ENCODE data around the gene SLCO3A1.

Gene SLCO3A1

DNA sequence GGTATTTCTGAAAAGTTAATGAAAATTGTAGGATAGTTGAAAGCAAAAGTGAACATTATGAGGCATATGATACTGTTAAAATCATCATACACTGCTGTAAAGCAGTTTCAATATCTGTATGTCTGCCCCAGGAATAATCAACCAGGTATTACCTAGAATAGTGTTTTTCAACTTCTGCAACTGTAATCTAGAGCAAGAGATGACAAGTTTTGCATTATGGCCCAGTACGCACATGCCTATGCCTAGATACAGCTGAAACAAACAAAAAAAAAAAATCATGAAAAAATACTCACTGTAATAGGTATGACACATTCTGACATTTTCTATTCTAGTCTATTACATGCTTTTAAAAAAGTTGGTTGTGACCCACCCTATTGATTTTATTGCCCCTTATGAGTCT lies 299.5 kb downstream of the SLCO3A1 start:
- TF ChIP-seq, protein P1, sequence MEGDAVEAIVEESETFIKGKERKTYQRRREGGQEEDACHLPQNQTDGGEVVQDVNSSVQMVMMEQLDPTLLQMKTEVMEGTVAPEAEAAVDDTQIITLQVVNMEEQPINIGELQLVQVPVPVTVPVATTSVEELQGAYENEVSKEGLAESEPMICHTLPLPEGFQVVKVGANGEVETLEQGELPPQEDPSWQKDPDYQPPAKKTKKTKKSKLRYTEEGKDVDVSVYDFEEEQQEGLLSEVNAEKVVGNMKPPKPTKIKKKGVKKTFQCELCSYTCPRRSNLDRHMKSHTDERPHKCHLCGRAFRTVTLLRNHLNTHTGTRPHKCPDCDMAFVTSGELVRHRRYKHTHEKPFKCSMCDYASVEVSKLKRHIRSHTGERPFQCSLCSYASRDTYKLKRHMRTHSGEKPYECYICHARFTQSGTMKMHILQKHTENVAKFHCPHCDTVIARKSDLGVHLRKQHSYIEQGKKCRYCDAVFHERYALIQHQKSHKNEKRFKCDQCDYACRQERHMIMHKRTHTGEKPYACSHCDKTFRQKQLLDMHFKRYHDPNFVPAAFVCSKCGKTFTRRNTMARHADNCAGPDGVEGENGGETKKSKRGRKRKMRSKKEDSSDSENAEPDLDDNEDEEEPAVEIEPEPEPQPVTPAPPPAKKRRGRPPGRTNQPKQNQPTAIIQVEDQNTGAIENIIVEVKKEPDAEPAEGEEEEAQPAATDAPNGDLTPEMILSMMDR (IDR thresholded peaks at IDR 0.05; ENCODE audit: low read depth, low read length): no peak
- H3K4me3 ChIP-seq (ENCODE audit: low read depth, low read length): no peak overlapping the region

DNA sequence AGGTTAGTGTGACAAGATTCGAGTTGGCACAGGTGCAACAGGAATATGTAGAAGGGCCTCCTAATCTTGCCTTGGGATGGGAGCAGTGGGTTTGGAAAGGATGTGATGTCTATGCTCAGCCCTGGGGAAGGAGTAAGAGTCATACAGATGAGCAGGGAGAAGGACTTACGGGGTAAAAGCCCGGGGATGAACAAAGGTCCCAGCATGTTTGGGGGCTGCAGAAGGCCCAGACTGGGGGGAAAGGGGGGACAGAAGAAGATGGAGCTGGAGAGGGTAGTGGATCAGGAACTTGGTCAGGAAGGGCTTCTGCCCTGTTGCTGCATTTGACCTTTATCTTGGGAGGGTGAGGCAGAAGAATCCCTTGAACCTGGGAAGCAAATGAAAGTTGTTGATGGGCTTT lies 300.1 kb downstream of the SLCO3A1 start:
- H3K4me3 ChIP-seq (ENCODE audit: low read depth, low read length): no peak overlapping the region
- TF ChIP-seq, protein P1 (IDR thresholded peaks at IDR 0.05; ENCODE audit: low read depth, low read length): no peak

DNA sequence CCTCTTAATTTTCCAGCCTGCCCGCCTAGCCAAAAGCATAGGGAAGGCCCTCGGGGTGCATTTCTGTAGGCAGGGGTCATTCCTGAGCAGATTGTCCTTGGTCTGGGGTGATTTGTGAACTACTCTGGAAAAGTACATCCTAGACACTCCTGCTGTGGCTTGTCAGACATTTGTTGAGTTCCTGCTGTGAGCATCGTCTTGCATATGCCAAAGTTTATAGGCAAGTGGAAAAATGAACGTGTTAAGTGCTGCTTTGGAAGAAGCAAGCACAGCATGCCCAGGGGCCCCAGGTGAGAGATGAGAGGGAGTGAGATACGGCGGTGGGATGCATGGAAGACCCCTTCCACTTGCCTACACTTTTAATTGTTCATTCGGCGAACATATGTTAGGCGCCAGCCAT lies 302.4 kb downstream of the SLCO3A1 start:
- TF ChIP-seq, protein P1 (IDR thresholded peaks at IDR 0.05; ENCODE audit: low read depth, low read length): no peak
- H3K4me3 ChIP-seq (ENCODE audit: low read depth, low read length): no peak overlapping the region

DNA sequence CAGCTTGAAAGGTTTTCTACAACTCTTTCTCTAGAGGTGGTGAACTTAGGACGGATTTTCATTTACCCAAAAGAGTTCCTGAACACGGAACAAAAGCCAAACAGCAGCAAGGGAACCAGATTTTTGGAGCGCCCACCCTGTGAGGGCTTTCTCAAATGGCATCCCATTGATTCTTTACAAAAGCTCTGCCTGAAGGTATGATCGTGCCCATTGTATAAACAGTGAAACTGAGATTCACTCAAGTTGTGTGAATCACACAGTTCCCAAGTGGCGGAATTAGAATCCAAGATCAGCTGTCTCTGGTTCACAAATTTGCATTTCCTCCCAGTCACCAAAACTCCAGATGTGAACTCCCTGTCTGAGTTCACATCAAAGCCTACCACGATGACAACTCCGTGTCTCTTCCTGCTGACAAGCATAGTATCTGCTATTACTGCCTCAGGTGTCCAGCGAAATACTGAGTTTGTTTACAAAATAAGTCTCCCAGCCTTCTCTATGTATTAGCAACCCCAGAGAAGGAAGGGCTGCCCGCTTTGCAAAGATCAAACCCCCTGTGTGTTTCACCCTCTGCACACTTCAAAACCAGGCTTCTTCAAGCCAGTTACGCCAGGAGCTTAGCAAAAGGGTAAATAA lies 304.3 kb downstream of the SLCO3A1 start:
- H3K4me3 ChIP-seq (ENCODE audit: low read depth, low read length): no peak overlapping the region

DNA sequence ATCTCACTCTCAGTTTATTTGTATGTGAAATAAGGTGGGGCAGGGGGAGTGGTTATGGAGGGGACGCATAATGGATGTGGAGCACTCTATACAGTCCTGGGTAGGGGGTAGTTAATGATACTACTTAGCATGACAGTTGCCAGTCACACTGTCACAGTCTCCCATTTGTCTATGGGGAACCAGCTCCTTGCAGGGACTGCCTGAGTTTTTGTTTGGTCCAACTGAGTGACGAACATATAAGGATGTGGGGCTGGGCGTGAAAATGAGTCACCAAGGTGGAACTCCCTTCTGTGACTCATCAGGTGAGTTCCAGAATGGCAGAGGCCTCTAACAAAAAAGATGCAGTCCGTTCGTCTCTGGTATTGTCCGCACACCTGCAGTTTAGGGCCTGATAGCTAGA lies 304.9 kb downstream of the SLCO3A1 start:
- H3K4me3 ChIP-seq (ENCODE audit: low read depth, low read length): no peak overlapping the region
- TF ChIP-seq, protein P1 (IDR thresholded peaks at IDR 0.05; ENCODE audit: low read depth, low read length): no peak

More for the DNA sequence above, 304.3 kb downstream of the SLCO3A1 start:
- TF ChIP-seq, protein P1 (IDR thresholded peaks at IDR 0.05; ENCODE audit: low read depth, low read length): no peak

DNA sequence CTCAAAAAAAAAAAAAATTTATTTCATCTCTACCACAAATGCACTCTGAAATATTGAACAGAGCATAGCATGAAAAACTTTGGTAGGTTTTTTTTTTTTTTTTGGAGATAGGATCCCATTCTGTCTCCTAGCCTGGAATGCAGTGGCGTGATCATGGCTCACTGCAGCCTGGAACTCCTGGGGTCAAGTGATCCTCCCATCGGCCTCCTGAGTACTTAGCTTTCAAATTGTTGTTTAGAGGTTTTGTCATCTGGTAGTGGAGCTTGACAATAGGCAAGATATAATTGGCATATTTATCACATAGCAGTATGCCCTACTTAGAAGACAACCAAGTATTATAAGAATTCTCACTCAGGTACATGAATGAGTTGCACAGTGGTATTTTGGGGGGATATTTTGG lies 306.0 kb downstream of the SLCO3A1 start:
- TF ChIP-seq, protein P1 (IDR thresholded peaks at IDR 0.05; ENCODE audit: low read depth, low read length): no peak
- no peak overlapping the region for H3K4me3 ChIP-seq (ENCODE audit: low read depth, low read length)

DNA sequence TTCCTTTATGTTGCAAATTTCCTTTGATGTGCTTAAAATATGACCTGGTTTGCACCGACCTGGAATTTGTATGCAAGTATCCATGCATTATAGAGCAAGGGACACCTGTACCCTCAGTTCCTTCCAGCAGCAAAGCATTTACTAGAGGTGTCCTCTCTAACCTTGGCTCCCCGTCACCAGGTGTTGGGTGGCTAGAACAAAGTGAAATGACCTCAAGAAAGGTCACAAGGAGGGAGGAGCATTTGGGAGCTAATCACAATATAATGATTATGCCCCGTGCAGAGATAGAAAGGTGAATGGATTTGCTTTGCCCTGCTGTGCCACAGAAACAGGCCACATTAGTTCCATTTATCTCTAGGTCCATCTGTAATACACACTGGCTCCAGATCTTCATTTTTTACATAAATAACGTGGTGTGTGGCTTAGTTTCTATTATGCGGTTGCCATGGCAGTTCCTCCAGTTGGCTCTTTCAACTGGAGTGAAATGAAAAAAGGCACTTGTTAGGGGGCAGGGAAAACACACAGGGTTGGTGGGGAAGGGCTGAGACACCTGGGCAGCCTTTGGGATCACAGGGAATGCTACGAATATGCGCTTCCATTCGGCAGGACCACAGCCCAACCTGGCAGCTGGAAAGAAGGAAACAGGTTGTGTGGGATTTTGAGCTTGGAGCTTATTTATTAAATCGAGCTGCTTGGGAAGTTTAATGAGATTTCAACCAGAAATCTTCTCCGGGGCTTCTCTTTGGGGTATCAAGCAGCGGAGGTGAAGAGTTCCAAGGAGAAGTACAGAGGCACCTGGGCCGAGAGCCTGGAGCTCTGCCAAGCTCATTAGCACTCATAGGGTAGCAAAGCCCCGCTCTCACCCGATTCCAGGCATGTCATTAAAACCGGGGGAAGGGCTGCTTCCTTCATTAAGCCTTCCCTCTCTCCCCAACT lies 306.7 kb downstream of the SLCO3A1 start:
- TF ChIP-seq, protein P1 (IDR thresholded peaks at IDR 0.05; ENCODE audit: low read depth, low read length): no peak
- H3K4me3 ChIP-seq (ENCODE audit: low read depth, low read length): no peak overlapping the region
